Astrocyte (in vitro differentiated cells and primary cell): ENCODE measurements around the gene USP49.

Experiments used
- EZH2 ChIP-seq: IDR thresholded peaks from 2 replicates; pipeline ENCODE4 v1.6.1; 2012; ENCODE audit warnings: mild to moderate bottlenecking, low read length, inconsistent platforms; ENCODE audit not compliant: insufficient read depth
- TF ChIP-seq, protein P1 (sequence below): IDR thresholded peaks from 2 replicates; pipeline ENCODE4 v1.5.1; 2011; ENCODE audit warnings: low read depth, mild to moderate bottlenecking, inconsistent platforms, low read length, moderate library complexity; ENCODE audit not compliant: insufficient read depth

DNA sequence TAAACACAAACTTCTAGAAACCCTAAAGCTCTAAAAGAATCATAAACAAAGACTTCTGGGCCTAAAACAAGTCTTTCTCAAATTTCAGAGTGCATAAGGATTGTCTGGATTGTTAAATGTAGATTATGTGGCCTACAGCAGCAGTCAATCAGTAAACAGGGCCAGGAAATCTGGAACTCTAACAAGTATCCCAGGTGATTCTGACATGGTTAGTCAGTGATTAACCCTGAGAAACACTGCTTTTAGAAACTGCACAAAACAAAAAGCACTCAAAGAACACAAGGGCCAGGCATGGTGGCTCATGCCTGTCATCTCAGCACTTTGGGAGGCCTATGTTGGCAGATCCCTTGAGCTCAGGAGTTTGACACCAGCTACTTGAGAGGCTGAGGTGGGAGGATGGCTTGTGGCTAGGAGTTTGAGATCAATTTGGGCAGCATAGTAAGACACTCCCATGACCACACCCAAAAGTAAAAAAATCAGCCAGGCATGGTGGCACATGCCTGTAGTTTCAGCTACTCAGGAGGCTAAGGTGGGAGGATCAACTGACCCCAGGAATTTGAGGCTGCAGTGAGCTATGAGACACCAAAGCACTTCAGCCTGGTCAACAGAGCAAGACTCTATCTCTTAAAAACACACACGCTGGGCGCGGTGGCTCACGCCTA is 19.8 kb upstream of the USP49 start:
- TF ChIP-seq, protein P1, sequence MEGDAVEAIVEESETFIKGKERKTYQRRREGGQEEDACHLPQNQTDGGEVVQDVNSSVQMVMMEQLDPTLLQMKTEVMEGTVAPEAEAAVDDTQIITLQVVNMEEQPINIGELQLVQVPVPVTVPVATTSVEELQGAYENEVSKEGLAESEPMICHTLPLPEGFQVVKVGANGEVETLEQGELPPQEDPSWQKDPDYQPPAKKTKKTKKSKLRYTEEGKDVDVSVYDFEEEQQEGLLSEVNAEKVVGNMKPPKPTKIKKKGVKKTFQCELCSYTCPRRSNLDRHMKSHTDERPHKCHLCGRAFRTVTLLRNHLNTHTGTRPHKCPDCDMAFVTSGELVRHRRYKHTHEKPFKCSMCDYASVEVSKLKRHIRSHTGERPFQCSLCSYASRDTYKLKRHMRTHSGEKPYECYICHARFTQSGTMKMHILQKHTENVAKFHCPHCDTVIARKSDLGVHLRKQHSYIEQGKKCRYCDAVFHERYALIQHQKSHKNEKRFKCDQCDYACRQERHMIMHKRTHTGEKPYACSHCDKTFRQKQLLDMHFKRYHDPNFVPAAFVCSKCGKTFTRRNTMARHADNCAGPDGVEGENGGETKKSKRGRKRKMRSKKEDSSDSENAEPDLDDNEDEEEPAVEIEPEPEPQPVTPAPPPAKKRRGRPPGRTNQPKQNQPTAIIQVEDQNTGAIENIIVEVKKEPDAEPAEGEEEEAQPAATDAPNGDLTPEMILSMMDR = no peak
- no peak for TF ChIP-seq EZH2
